B cell (primary cell): Measurements from ENCODE around the gene PAPPA. TPM values are rescaled to one million over a fixed set of nuclear protein-coding genes. Genes with fewer than 3 reads are reported as not detected.

Source experiments
- ATAC-seq: fragments of 200-7000 bp; cut with Tn5 transposase; one replicate; pipeline ENCODE4 v1.10.0; 2021; ENCODE audit warnings: low read depth, mild to moderate bottlenecking, moderate number of reproducible peaks, moderate library complexity
- CTCF ChIA-PET: fragments of 350-600 bp; sonication (Branson Sonifier 250); formaldehyde crosslinking; loops from one replicate; lab custom pipeline; 2021; ENCODE audit warnings: antibody characterized with exemption, inconsistent platforms; lab: Charles Lee
- POLR2A ChIA-PET: fragments of 350-600 bp; sonication (Branson Sonifier 250); formaldehyde crosslinking; loops from one replicate; lab custom pipeline; 2021; ENCODE audit warnings: antibody characterized with exemption; lab: Charles Lee
- DNase-seq: peaks from one replicate; pipeline ENCODE4 v3.0.0; 2013
- H2AFZ ChIP-seq: 2 replicates; pipeline ENCODE4 v1.6.1; 2012; ENCODE audit warnings: mild to moderate bottlenecking, low read depth, low read length; ENCODE audit not compliant: insufficient read depth, poor library complexity, severe bottlenecking
- H3K27ac ChIP-seq, 2 donors: 1 replicate in 1 of 2; 2 replicates in 1 of 2; pipeline ENCODE4 v1.5.1; 2012 to 2013; ENCODE audit warnings: low read length in 2 of 2, mild to moderate bottlenecking in 2 of 2, moderate library complexity in 1 of 2
- H3K27me3 ChIP-seq, 4 experiments: fragments of 200-600 bp in 1 of 4; sonication (generic) in 1 of 4; replicated peaks in 1 of 4; 1 replicate in 2 of 4; 2 replicates in 2 of 4; pipeline versions ENCODE4 v1.6.1 to v1.7.0; 2013 to 2016; ENCODE audit warnings: low read length in 3 of 4, mild to moderate bottlenecking in 2 of 4, mixed read lengths in 1 of 4, moderate library complexity in 1 of 4; ENCODE audit not compliant: insufficient read depth in 4 of 4, control insufficient read depth in 3 of 4; ENCODE audit errors: control extremely low read depth in 1 of 4
- H3K36me3 ChIP-seq, 2 experiments: replicated peaks in 1 of 2; 1 replicate in 1 of 2; 2 replicates in 1 of 2; pipeline versions ENCODE4 v1.6.1 to v1.7.1; 2013; ENCODE audit warnings: low read length in 1 of 2; ENCODE audit not compliant: insufficient read depth in 2 of 2, control insufficient read depth in 1 of 2; ENCODE audit errors: control extremely low read depth in 1 of 2, extremely low read depth in 1 of 2
- H3K4me1 ChIP-seq, 2 donors: fragments of 200-600 bp in 1 of 2; sonication (generic) in 1 of 2; 1 replicate in 1 of 2; 2 replicates in 1 of 2; pipeline versions ENCODE4 v1.5.1 to v1.6.1; 2013 to 2017; ENCODE audit warnings: low read length in 2 of 2; ENCODE audit not compliant: control insufficient read depth in 2 of 2, insufficient read depth in 2 of 2
- H3K4me2 ChIP-seq: replicated peaks from 2 replicates; pipeline ENCODE3; 2012; ENCODE audit warnings: mild to moderate bottlenecking, low read depth, low read length; ENCODE audit not compliant: poor library complexity, severe bottlenecking
- H3K4me3 ChIP-seq, 5 experiments: fragments of 200-600 bp in 1 of 5; sonication (generic) in 1 of 5; 1 replicate in 3 of 5; 2 replicates in 2 of 5; pipeline versions ENCODE4 v1.5.1 to v1.7.0; 2011 to 2016; ENCODE audit warnings: low read length in 4 of 5, mild to moderate bottlenecking in 4 of 5, low read depth in 2 of 5, control low read depth in 1 of 5, moderate library complexity in 1 of 5; ENCODE audit not compliant: insufficient read depth in 1 of 5; ENCODE audit errors: control extremely low read depth in 1 of 5, extremely low read depth in 1 of 5
- H3K79me2 ChIP-seq: fragments of 200-600 bp; sonication (generic); one replicate; pipeline ENCODE4 v1.6.0; 2016; ENCODE audit warnings: low read length; ENCODE audit not compliant: control insufficient read depth, insufficient read depth
- H3K9ac ChIP-seq: fragments of 200-600 bp; sonication (generic); 2 replicates; pipeline ENCODE4 v1.6.1; 2017; ENCODE audit warnings: mild to moderate bottlenecking, low read length, moderate library complexity
- H3K9me3 ChIP-seq, 3 donors: one replicate each; pipeline versions ENCODE4 v1.6.1 to v1.7.1; 2013; ENCODE audit warnings: low read length in 2 of 3; ENCODE audit not compliant: control insufficient read depth in 2 of 3, insufficient read depth in 1 of 3; ENCODE audit errors: control extremely low read depth in 1 of 3
- H4K20me1 ChIP-seq: 2 replicates; pipeline ENCODE4 v1.6.0; 2012; ENCODE audit warnings: mild to moderate bottlenecking, low read length; ENCODE audit not compliant: insufficient read depth, control insufficient read depth, poor library complexity, severe bottlenecking
- H3K27ac Mint-ChIP-seq: one replicate; pipeline ENCODE4 v1.8.0; 2021; ENCODE audit warnings: mixed read lengths
- H3K27me3 Mint-ChIP-seq: one replicate; pipeline ENCODE4 v1.8.0; 2021; ENCODE audit warnings: mixed read lengths
- H3K4me1 Mint-ChIP-seq: one replicate; pipeline ENCODE4 v1.8.0; 2021; ENCODE audit warnings: mixed read lengths
- H3K4me3 Mint-ChIP-seq: one replicate; pipeline ENCODE4 v1.8.0; 2021; ENCODE audit warnings: mixed read lengths
- H3K9me3 Mint-ChIP-seq: one replicate; pipeline ENCODE4 v1.8.0; 2022; ENCODE audit warnings: mixed read lengths; ENCODE audit not compliant: insufficient read depth
- EZH2 ChIP-seq: IDR thresholded peaks from 2 replicates; pipeline ENCODE4 v1.6.1; 2012; ENCODE audit warnings: borderline replicate concordance, low read depth, mild to moderate bottlenecking, moderate library complexity, low read length; ENCODE audit not compliant: insufficient read depth, poor library complexity, severe bottlenecking
- WGBS: methylation state at CpG from one replicate; pipeline ENCODE4 v1.1.5; 2013; ENCODE audit warnings: missing lambda C conversion rate; ENCODE audit not compliant: insufficient coverage; 5-methylcytosine and 5-hydroxymethylcytosine counted together
- intact Hi-C: fragments of 100-400 bp; cut with micrococcal nuclease; formaldehyde crosslinking; loops from one replicate; pipeline ENCODE4 v1.10.0; 2022
- polyA plus RNA-seq: library from polyadenylated mRNA; depleted of rRNA; stranded (reverse); fragments of >200 nt; gene quantifications from 2 replicates; pipeline ENCODE4 v1.2.3, GENCODE V29; 2012
- total RNA-seq, 2 donors: library from RNA; stranded (reverse); fragments of 120-200 nt in 1 of 2; gene quantifications; 1 replicate in 1 of 2; 2 replicates in 1 of 2; pipeline versions ENCODE4 v1.2.3 to v1.2.4, GENCODE V29; 2013 to 2022
- TF ChIP-seq, protein P1 (sequence below): fragments of 200-600 bp; IDR thresholded peaks from one replicate; pipeline ENCODE4 v1.8.0; 2022; ENCODE audit warnings: antibody characterized with exemption, mild to moderate bottlenecking

The PAPPA gene
- total and polyA plus RNA-seq, 2 donors (not counting 1 experiment from before 2014, with no cell fraction given) = not detected

DNA sequence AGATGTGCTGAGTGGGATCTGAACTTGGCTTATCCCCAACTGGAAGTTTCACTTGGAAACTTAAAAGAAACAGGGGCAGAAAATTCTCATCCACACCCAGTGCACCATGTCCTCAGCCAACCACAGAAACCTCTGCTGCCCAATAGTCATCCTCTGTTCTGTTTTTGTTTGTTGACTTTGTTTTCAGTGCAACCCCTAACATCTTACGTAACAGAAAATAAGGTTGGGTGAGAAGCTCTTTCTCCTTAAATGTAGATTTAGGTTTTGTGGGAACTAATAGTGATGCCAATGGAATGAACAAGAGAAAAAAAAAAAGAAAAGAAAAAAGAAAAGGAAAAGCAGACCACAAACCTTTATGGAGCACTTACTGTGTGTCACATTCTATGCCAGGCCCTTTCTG lies 262.8 kb downstream of the PAPPA start:
- no CpG with 5 or more reads among the region's 1 CpG for WGBS
- CTCF ChIA-PET = no interaction called here
- no peak for ATAC-seq

DNA sequence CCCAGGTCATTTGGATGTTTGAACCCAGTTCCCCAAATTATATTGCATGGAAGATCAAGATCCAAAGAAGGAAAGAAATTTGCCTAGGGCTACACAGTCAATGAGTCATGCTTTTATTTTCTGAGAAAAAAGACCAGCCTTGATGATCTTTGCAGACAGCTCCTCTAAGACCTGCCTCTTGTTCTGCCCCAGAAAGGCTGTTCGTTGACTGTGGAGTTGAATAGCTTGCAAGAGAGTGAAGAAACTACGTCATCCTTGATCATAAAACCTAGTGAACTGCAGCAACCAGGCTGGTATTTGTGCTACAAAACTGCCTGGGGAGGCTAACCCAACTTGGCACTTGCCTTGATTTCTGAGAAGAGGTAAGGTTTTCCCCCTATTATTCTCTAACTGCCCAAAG lies 263.9 kb downstream of the PAPPA start:
- WGBS = 80% methylated on average over 1 of the region's 2 CpGs
- H3K4me3 ChIP-seq = no peak overlapping the region
- no peak overlapping the region for H3K4me2 ChIP-seq
- DNase-seq (no peak), ATAC-seq (no peak)
- no peaks in the 10 kb centered on the region for H4K20me1 ChIP-seq
- intact Hi-C loops = no loop called here
- H3K4me3 Mint-ChIP-seq = no peak overlapping the region
- H3K27me3 ChIP-seq = no peaks in the 10 kb centered on the region
- H3K79me2 ChIP-seq = no peaks in the 10 kb centered on the region
- no peak overlapping the region for H3K27ac ChIP-seq
- ChIA-PET POLR2A (no interaction called here), CTCF (no interaction called here)
- H3K9ac ChIP-seq = no peak overlapping the region
- H3K4me1 Mint-ChIP-seq = no peaks in the 10 kb centered on the region
- H3K4me1 ChIP-seq = no peaks in the 10 kb centered on the region
- H3K27me3 Mint-ChIP-seq = no peaks in the 10 kb centered on the region
- no peaks in the 10 kb centered on the region for H3K36me3 ChIP-seq
- no peaks in the 10 kb centered on the region for H3K9me3 Mint-ChIP-seq
- H3K9me3 ChIP-seq = no peaks in the 10 kb centered on the region
- TF ChIP-seq, protein P1, sequence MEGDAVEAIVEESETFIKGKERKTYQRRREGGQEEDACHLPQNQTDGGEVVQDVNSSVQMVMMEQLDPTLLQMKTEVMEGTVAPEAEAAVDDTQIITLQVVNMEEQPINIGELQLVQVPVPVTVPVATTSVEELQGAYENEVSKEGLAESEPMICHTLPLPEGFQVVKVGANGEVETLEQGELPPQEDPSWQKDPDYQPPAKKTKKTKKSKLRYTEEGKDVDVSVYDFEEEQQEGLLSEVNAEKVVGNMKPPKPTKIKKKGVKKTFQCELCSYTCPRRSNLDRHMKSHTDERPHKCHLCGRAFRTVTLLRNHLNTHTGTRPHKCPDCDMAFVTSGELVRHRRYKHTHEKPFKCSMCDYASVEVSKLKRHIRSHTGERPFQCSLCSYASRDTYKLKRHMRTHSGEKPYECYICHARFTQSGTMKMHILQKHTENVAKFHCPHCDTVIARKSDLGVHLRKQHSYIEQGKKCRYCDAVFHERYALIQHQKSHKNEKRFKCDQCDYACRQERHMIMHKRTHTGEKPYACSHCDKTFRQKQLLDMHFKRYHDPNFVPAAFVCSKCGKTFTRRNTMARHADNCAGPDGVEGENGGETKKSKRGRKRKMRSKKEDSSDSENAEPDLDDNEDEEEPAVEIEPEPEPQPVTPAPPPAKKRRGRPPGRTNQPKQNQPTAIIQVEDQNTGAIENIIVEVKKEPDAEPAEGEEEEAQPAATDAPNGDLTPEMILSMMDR = no peak
- no peak for TF ChIP-seq EZH2
- no peak overlapping the region for H3K27ac Mint-ChIP-seq
- no peak overlapping the region for H2AFZ ChIP-seq

More for the DNA sequence above, 262.8 kb downstream of the PAPPA start:
- intact Hi-C loops = no loop called here
- no peak overlapping the region for H3K4me3 Mint-ChIP-seq
- POLR2A ChIA-PET = no interaction called here
- Histone ChIP-seq H3K27me3 (no peaks in the 10 kb centered on the region), H3K4me3 (no peak overlapping the region), H2AFZ (no peak overlapping the region), H3K4me2 (no peak overlapping the region), H3K27ac (no peak overlapping the region), H3K4me1 (no peaks in the 10 kb centered on the region), H3K9me3 (no peaks in the 10 kb centered on the region), H4K20me1 (no peaks in the 10 kb centered on the region), H3K36me3 (no peaks in the 10 kb centered on the region), H3K9ac (no peak overlapping the region), H3K79me2 (no peaks in the 10 kb centered on the region)
- no peak for DNase-seq
- no peaks in the 10 kb centered on the region for H3K9me3 Mint-ChIP-seq
- no peak for TF ChIP-seq EZH2
- TF ChIP-seq, protein P1 = no peak
- H3K27me3 Mint-ChIP-seq = no peaks in the 10 kb centered on the region
- no peaks in the 10 kb centered on the region for H3K4me1 Mint-ChIP-seq
- no peak overlapping the region for H3K27ac Mint-ChIP-seq
